HG03457 (cell line): ENCODE results near the gene VWF.

Source experiments
- ATAC-seq: cut with Tn5 transposase; IDR thresholded peaks from one replicate; pipeline ENCODE4 v1.9.1; 2021; ENCODE audit warnings: moderate number of reproducible peaks; ENCODE audit not compliant: unreplicated experiment

Gene VWF

GRCh38 chr12:5964913-5965900 is 159.3 kb downstream of the VWF start:
- no peak for ATAC-seq

- no peak for ATAC-seq
Observed at GRCh38 chr12:5963515-5963914, 161.0 kb downstream of the VWF start.

- no peak for ATAC-seq
Observed at GRCh38 chr12:5960783-5961182, 163.7 kb downstream of the VWF start.

GRCh38 chr12:5956987-5957386 is 167.5 kb downstream of the VWF start:
- no peak for ATAC-seq

- no peak for ATAC-seq
Observed at GRCh38 chr12:5954661-5955060, 169.8 kb downstream of the VWF start.

GRCh38 chr12:5953835-5954586 is 170.5 kb downstream of the VWF start:
- no peak for ATAC-seq

- no peak for ATAC-seq
Observed at GRCh38 chr12:5952031-5952430, 172.4 kb downstream of the VWF start.

- no peak for ATAC-seq
Observed at GRCh38 chr12:5948696-5949095, 175.8 kb downstream of the VWF start.

GRCh38 chr12:5947006-5947405 is 177.5 kb downstream of the VWF start:
- ATAC-seq = no peak

- no peak for ATAC-seq
Observed at GRCh38 chr12:5946388-5946787, 178.1 kb downstream of the VWF start.

GRCh38 chr12:5945071-5946008 is 179.1 kb downstream of the VWF start, which contains the start of gene ANO2:
Gene ANO2, minus strand, starts transcription at chr12:5945259. Its CDS starts 42 bp downstream, at chr12:5945217.
- ATAC-seq = no peak

GRCh38 chr12:5944688-5945070 is 179.8 kb downstream of the VWF start:
- ATAC-seq = no peak

GRCh38 chr12:5944053-5944452 is 180.4 kb downstream of the VWF start:
- no peak for ATAC-seq

- no peak for ATAC-seq
Observed at GRCh38 chr12:5941907-5942306, 182.6 kb downstream of the VWF start.

GRCh38 chr12:5927732-5928516 is 196.5 kb downstream of the VWF start:
- ATAC-seq = no peak

GRCh38 chr12:5925646-5926045 is 198.8 kb downstream of the VWF start:
- no peak for ATAC-seq

GRCh38 chr12:5924342-5924741 is 200.1 kb downstream of the VWF start:
- ATAC-seq = no peak

GRCh38 chr12:5923751-5924150 is 200.7 kb downstream of the VWF start:
- no peak for ATAC-seq

- ATAC-seq = no peak
Observed at GRCh38 chr12:5923043-5923605, 201.3 kb downstream of the VWF start.
